ENCODE results near the gene ALPG. TPM values are rescaled to one million over a fixed set of nuclear protein-coding genes. Genes with fewer than 3 reads are reported as not detected.

The ALPG gene
- total and polyA plus RNA-seq, 2 of the 13 experiments (the other 11 are each of a cell fraction or from before 2014, with no cell fraction given) = not detected

- 72% methylated on average over 62 of the region's 75 CpGs for WGBS (ENCODE audit: low lambda C conversion rate)
- peaks cover 16 to 93% of the 10 kb centered on the region in 2 experiments for H3K27me3 ChIP-seq (ENCODE audit: control insufficient read depth in 1 of 2, insufficient read depth in 2 of 2, low read length in 2 of 2)
Observed at GRCh38 chr2:232386740-232387450, 19.7 kb upstream of the ALPG start.

GRCh38 chr2:232387451-232388171 is 19.0 kb upstream of the ALPG start:
- ATAC-seq (peak; percentile 36), DNase-seq (ENCODE audit: low spot score) (no peak), FAIRE-seq (no peak)
- Histone ChIP-seq H3K9ac (ENCODE audit: insufficient read depth, low read depth, low read length) (no peak overlapping the region), H3K4me2 (ENCODE audit: low read depth, low read length) (no peak overlapping the region; the same call in 1 of the 2 replicates), H3K79me2 (ENCODE audit: insufficient read depth, low read length) (no peaks in the 10 kb centered on the region), H3K4me1 (ENCODE audit: insufficient read depth, low read length) (no peaks in the 10 kb centered on the region), H3K27me3 (ENCODE audit: control insufficient read depth in 1 of 2, insufficient read depth in 2 of 2, low read length in 2 of 2) (peaks cover 15 to 90% of the 10 kb centered on the region in 2 experiments), H3K4me3 (replicated peaks in 1 of 3; ENCODE audit: insufficient read depth in 1 of 3, low read depth in 2 of 3, low read length in 3 of 3) (no peak overlapping the region; a peak in 1 of 6 replicates), H2AFZ (ENCODE audit: low read length) (no peak overlapping the region), H3K9me3 (ENCODE audit: low read length) (no peaks in the 10 kb centered on the region), H3K27ac (ENCODE audit: extremely low read length, insufficient read depth, low read length) (no peak overlapping the region), H4K20me1 (ENCODE audit: insufficient read depth, low read length) (no peaks in the 10 kb centered on the region), H3K36me3 (replicated peaks in 1 of 2; ENCODE audit: control insufficient read depth in 1 of 2, insufficient read depth in 2 of 2, low read length in 2 of 2) (no peaks in the 10 kb centered on the region)
- in situ Hi-C loops (cut with HindIII; ENCODE audit: extremely low pct_ligation_motif_present, low pct_unique_long_range_greater_than_20kb) = no loop called here
- ChIA-PET POLR2A (no interaction called here), CTCF (ENCODE audit: low intra/inter-chr PET ratio, low total read pairs) (no interaction called here)
- no TSS peak for BruUV-seq (replicated peaks)
- intact Hi-C loops (cut with micrococcal nuclease; ENCODE audit: unreplicated experiment) = no loop called here
- TF ChIP-seq GABPB1 (CRISPR knock-in tag; IDR thresholded peaks at IDR 0.05) = peak; percentile 14; the same call in 1 of the 2 replicates
- no peak for TF ChIP-seq HNF4A (CRISPR knock-in tag; IDR thresholded peaks at IDR 0.05)
- 48% methylated on average over 32 of the region's 50 CpGs for WGBS (ENCODE audit: low lambda C conversion rate)

More at GRCh38 chr2:232386740-232387450, 19.7 kb upstream of the ALPG start:
- Histone ChIP-seq H3K9ac (ENCODE audit: insufficient read depth, low read depth, low read length) (no peak overlapping the region), H3K4me1 (ENCODE audit: insufficient read depth, low read length) (no peaks in the 10 kb centered on the region), H3K36me3 (replicated peaks in 1 of 2; ENCODE audit: control insufficient read depth in 1 of 2, insufficient read depth in 2 of 2, low read length in 2 of 2) (no peaks in the 10 kb centered on the region), H3K27ac (ENCODE audit: extremely low read length, insufficient read depth, low read length) (no peak overlapping the region), H2AFZ (ENCODE audit: low read length) (no peak overlapping the region), H3K79me2 (ENCODE audit: insufficient read depth, low read length) (no peaks in the 10 kb centered on the region), H3K4me2 (ENCODE audit: low read depth, low read length) (no peak overlapping the region), H3K4me3 (replicated peaks in 1 of 3; ENCODE audit: insufficient read depth in 1 of 3, low read depth in 2 of 3, low read length in 3 of 3) (no peak overlapping the region), H3K9me3 (ENCODE audit: low read length) (no peaks in the 10 kb centered on the region), H4K20me1 (ENCODE audit: insufficient read depth, low read length) (no peaks in the 10 kb centered on the region)
- in situ Hi-C loops (cut with HindIII; ENCODE audit: extremely low pct_ligation_motif_present, low pct_unique_long_range_greater_than_20kb) (no loop called here), intact Hi-C loops (cut with micrococcal nuclease; ENCODE audit: unreplicated experiment) (no loop called here)
- no peak; the same call in 1 of the 3 replicates for ATAC-seq
- ChIA-PET CTCF (ENCODE audit: low intra/inter-chr PET ratio, low total read pairs) (no interaction called here), POLR2A (no interaction called here)
- BruUV-seq (replicated peaks) = no TSS peak
- DNase-seq (ENCODE audit: low spot score) = no peak
- TF ChIP-seq ZNF558 (CRISPR knock-in tag; IDR thresholded peaks at IDR 0.05; ENCODE audit: borderline replicate concordance) (no peak), ZBTB42 (CRISPR knock-in tag; IDR thresholded peaks at IDR 0.05) (no peak), DNMT1 (CRISPR knock-in tag; IDR thresholded peaks at IDR 0.05) (peak; percentile 67; the same call in 1 of the 2 replicates), SAFB2 (CRISPR knock-in tag; IDR thresholded peaks at IDR 0.05; ENCODE audit: borderline replicate concordance, low read depth) (0 out of 2 replicates have a peak, but pooled peaks have one; percentile 56)
- no peak for FAIRE-seq

All from HepG2 (cell line).